Adrenal gland (tissue), 12 donors: ENCODE results near the gene MDC1. TPM values are rescaled to one million over a fixed set of nuclear protein-coding genes. Genes with fewer than 3 reads are reported as not detected.

Experiments
- DNase-seq, 7 donors: peaks; one replicate each; pipeline ENCODE4 v3.0.0-alpha.2; 2019 to 2020
- H3K27ac ChIP-seq, 5 donors: fragments of 200-600 bp; sonication (generic) in 4 of 5; 1 replicate in 3 of 5; 2 replicates in 2 of 5; pipeline versions ENCODE4 v1.5.1 to v1.8.0; 2016 to 2020; ENCODE audit warnings: mild to moderate bottlenecking in 1 of 5
- H3K27me3 ChIP-seq: fragments of 200-600 bp; 2 replicates; pipeline ENCODE4 v1.8.0; 2021
- H3K36me3 ChIP-seq, 2 donors: fragments of 200-600 bp; replicated peaks in 1 of 2; 1 replicate in 1 of 2; 2 replicates in 1 of 2; pipeline versions ENCODE4 v1.5.1 to v1.8.0; 2018 to 2022
- H3K4me1 ChIP-seq, 2 donors: fragments of 200-600 bp; replicated peaks in 1 of 2; 1 replicate in 1 of 2; 2 replicates in 1 of 2; pipeline versions ENCODE4 v1.5.1 to v1.8.0; 2018 to 2021
- H3K4me3 ChIP-seq, 4 donors: fragments of 200-600 bp; sonication (generic) in 3 of 4; one replicate each; pipeline ENCODE4 v1.5.1; 2016 to 2018
- H3K9me3 ChIP-seq, 3 donors: fragments of 200-600 bp; sonication (generic) in 1 of 3; replicated peaks in 1 of 3; 1 replicate in 2 of 3; 2 replicates in 1 of 3; pipeline versions ENCODE4 v1.5.1 to v1.8.0; 2016 to 2021
- CTCF ChIP-seq, 6 experiments: fragments of 450-650 bp in 4 of 6; fragments of 200-600 bp in 2 of 6; sonication (generic) in 1 of 6; IDR thresholded peaks; 1 replicate in 5 of 6; 2 replicates in 1 of 6; pipeline versions ENCODE4 v1.5.1 to v1.8.0; 2016 to 2021; ENCODE audit warnings: antibody characterized with exemption in 6 of 6, mild to moderate bottlenecking in 2 of 6, moderate library complexity in 1 of 6
- POLR2A ChIP-seq, 2 donors: fragments of 450-650 bp; IDR thresholded peaks; one replicate each; pipeline ENCODE4 v1.6.1; 2017; ENCODE audit warnings: antibody characterized with exemption in 2 of 2, mild to moderate bottlenecking in 2 of 2, moderate library complexity in 1 of 2
- WGBS, 4 donors: extraction: QIAGEN DNeasy Blood & Tissue Kit in 2 of 4; methylation state at CpG; one replicate each; pipeline versions ENCODE4 v1.1.5 to v1.1.7; 2013 to 2017; 5-methylcytosine and 5-hydroxymethylcytosine counted together
- intact Hi-C, 2 donors: fragments of 100-400 bp; cut with DNase I; formaldehyde crosslinking; loops; one replicate each; pipeline versions ENCODE4 v1.14.1 to v1.15.0; 2022 to 2023
- polyA plus RNA-seq, 3 donors: library from polyadenylated mRNA; stranded (reverse); fragments of 200-250 nt in 2 of 3; fragments of 350-450 nt in 1 of 3; fragmentation: Illumina TruSeq in 1 of 3; extraction: RNeasy Lipid Tissue Mini Kit (QIAGEN cat#74804) in 1 of 3; gene quantifications; one replicate each; pipeline ENCODE4 v1.2.3, GENCODE V29; 2013 to 2014
- total RNA-seq, 9 donors: library from RNA; depleted of rRNA in 4 of 9; stranded (reverse); fragments of >200 nt in 4 of 9; fragments of 120-200 nt in 1 of 9; fragmentation: NEBNext Ultra II Directional in 1 of 9; extraction: Animal tissue kit (Norgen Biotek cat#: 25700) in 1 of 9; gene quantifications; one replicate each; pipeline versions ENCODE4 v1.1.0 to v1.2.4, GENCODE V29; 2013 to 2023
- donor health status: healthy with polysubstance abuse.
- donor health status: Bipolar disorder and iron deficiency.
- donor health status: DM: yes; HTN: yes; CAD: no.
- donor health status: DM: no; HTN: no; CAD: no.
- donor health status: DM: no; HTN: no; CAD: no.
- donor health status: DM: yes; HTN: yes; CAD: no.

MDC1 gene
- total and polyA plus RNA-seq, 12 donors, result 2.8 to 27.6 (median 18.9) TPM

GRCh38 chr6:30743099-30744053 is 26.3 kb upstream of the MDC1 start:
- DNase-seq, result peak in 4 of 7 donors; percentile 38 to 66 (median 52)
- intact Hi-C loops, result loop anchor here (10.0 kb wide), 2 partner anchors 81 to 141 kb away; partner anchors contain the start of gene DDR1 (in 1 of the 2)
- peaks cover 28 to 56% of the 10 kb centered on the region in 2 donors for H3K4me1 ChIP-seq
- peak overlapping the region; percentile 91 to 98 (median 94) for H3K27ac ChIP-seq
- H3K9me3 ChIP-seq, result no peaks in the 10 kb centered on the region
- H3K4me3 ChIP-seq, result peak overlapping the region; percentile 18 to 95 (median 70)
- WGBS, 4 donors, result 35 to 54% (median 42%) methylated on average over 44 to 55 of the region's 55 CpGs
- peaks cover 0 to 31% of the 10 kb centered on the region in 2 donors for H3K36me3 ChIP-seq
- H3K27me3 ChIP-seq, result no peaks in the 10 kb centered on the region
- no peak for TF ChIP-seq CTCF (IDR thresholded peaks at IDR 0.05)
- peak in 1 of 2 donors; percentile 25 for TF ChIP-seq POLR2A (IDR thresholded peaks at IDR 0.05)

- intact Hi-C loops, result loop anchor here (10.0 kb wide), 2 partner anchors 82 to 142 kb away; partner anchors contain the start of gene DDR1 (in 1 of the 2)
- Histone ChIP-seq H3K4me1 (peaks cover 28 to 61% of the 10 kb centered on the region in 2 donors), H3K36me3 (peaks cover 0 to 39% of the 10 kb centered on the region in 2 donors), H3K27ac (peak within 1 kb of the TSS; percentile 93 to 98 (median 94)), H3K27me3 (no peaks in the 10 kb centered on the region), H3K9me3 (no peaks in the 10 kb centered on the region), H3K4me3 (peak within 1 kb of the TSS; percentile 57 to 95 (median 76))
- WGBS, 4 donors, result 0 to 1% (median 0%) methylated on average over 10 to 66 of the region's 66 CpGs
- TF ChIP-seq CTCF (IDR thresholded peaks at IDR 0.05), result no peak
- peak; percentile 68 to 73 for TF ChIP-seq POLR2A (IDR thresholded peaks at IDR 0.05)
- DNase-seq, result peak; percentile 98 to 99 (median 99)
Measured at GRCh38 chr6:30742316-30743098, 25.4 kb upstream of the MDC1 start, which contains the start of gene FLOT1. TSS of gene FLOT1 (minus strand) at chr6:30742687. CDS start at chr6:30742189, 498 bp downstream.

GRCh38 chr6:30741789-30742315 is 24.8 kb upstream of the MDC1 start:
- peak in 2 of 7 donors; percentile 31 to 53 for DNase-seq
- H3K4me3 ChIP-seq, result peak overlapping the region; percentile 57 to 95 (median 76)
- no peak for TF ChIP-seq CTCF (IDR thresholded peaks at IDR 0.05)
- TF ChIP-seq POLR2A (IDR thresholded peaks at IDR 0.05), result peak in 1 of 2 donors; percentile 32
- 8 to 12% (median 9%) methylated on average over 13 of the region's 13 CpGs for WGBS, 4 donors
- peak overlapping the region; percentile 93 to 98 (median 94) for H3K27ac ChIP-seq
- no peaks in the 10 kb centered on the region for H3K9me3 ChIP-seq
- peaks cover 0 to 46% of the 10 kb centered on the region in 2 donors for H3K36me3 ChIP-seq
- H3K4me1 ChIP-seq, result peaks cover 28 to 62% of the 10 kb centered on the region in 2 donors
- intact Hi-C loops, result loop anchor here (10.0 kb wide), 2 partner anchors 83 to 143 kb away; partner anchors contain the start of gene DDR1 (in 1 of the 2)
- H3K27me3 ChIP-seq, result no peaks in the 10 kb centered on the region
